ENCODE results near the gene PSMA7.

- TF ChIP-seq CTCF (IDR thresholded peaks at IDR 0.05 in 4 of 5, conservative IDR thresholded peaks at IDR 0.05 in 1 of 5) (no peak), POLR2A (IDR thresholded peaks at IDR 0.05) (no peak)
Measured at GRCh38 chr20:62159839-62160238, 16.6 kb upstream of the PSMA7 start.

Data from gastrocnemius medialis (tissue), 4 donors.